ENCODE data around the gene RCAN2.

- TF ChIP-seq EZH2 (optimal IDR thresholded peaks at IDR 0.05; ENCODE audit: low read depth, low read length): no peak
- TF ChIP-seq CTCF (IDR thresholded peaks at IDR 0.05; ENCODE audit: low read length): no peak
Measured at GRCh38 chr6:46299253-46299652, 192.0 kb downstream of the RCAN2 start.
